Caco-2 (cell line): Measurements from ENCODE around the gene BTBD9. TPM values are rescaled to one million over a fixed set of nuclear protein-coding genes. Genes with fewer than 3 reads are reported as not detected.

Experiments
- BruUV-seq: library from RNA; stranded (reverse); fragments of 400-500 nt; replicated peaks from 2 replicates; lab custom pipeline; 2021; lab: Mats Ljungman, UMichigan
- CTCF ChIA-PET: fragments of 300-600 bp; sonication (Branson Sonifier 250); formaldehyde crosslinking; loops from one replicate; lab custom pipeline; 2022; ENCODE audit warnings: antibody characterized with exemption; lab: Charles Lee
- POLR2A ChIA-PET: fragments of 300-600 bp; sonication (Branson Sonifier 250); formaldehyde crosslinking; loops from one replicate; lab custom pipeline; 2022; ENCODE audit warnings: antibody characterized with exemption; lab: Charles Lee
- DNase-seq, 2 experiments: peaks; one replicate each; pipeline versions ENCODE4 v3.0.0 to v3.0.0-alpha.2; 2020 to 2022
- H3K27me3 ChIP-seq: replicated peaks from 2 replicates; pipeline ENCODE4 v1.6.0; 2011; ENCODE audit warnings: low read length; ENCODE audit not compliant: control insufficient read depth, insufficient read depth
- H3K36me3 ChIP-seq: 2 replicates; pipeline ENCODE4 v1.5.1; 2011; ENCODE audit warnings: low read length; ENCODE audit not compliant: control insufficient read depth, insufficient read depth
- H3K4me1 ChIP-seq: fragments of 250-450 bp; sonication (Bioruptor Pico); 2 replicates; pipeline ENCODE4 v1.5.1; 2020; ENCODE audit warnings: mild to moderate bottlenecking
- H3K4me3 ChIP-seq: 2 replicates; pipeline ENCODE4 v1.5.1; 2011; ENCODE audit warnings: low read depth, mild to moderate bottlenecking, control low read depth, low read length
- H3K9me3 ChIP-seq: fragments of 250-450 bp; sonication (Bioruptor Pico); 2 replicates; pipeline ENCODE4 v1.5.1; 2020; ENCODE audit warnings: mild to moderate bottlenecking, moderate library complexity
- H3K27ac Mint-ChIP-seq: one replicate; pipeline ENCODE4 v1.8.0; 2022; ENCODE audit warnings: mixed read lengths; ENCODE audit not compliant: unreplicated experiment
- H3K27me3 Mint-ChIP-seq: one replicate; pipeline ENCODE4 v1.8.0; 2022; ENCODE audit warnings: mixed read lengths; ENCODE audit not compliant: insufficient read depth, unreplicated experiment
- H3K36me3 Mint-ChIP-seq: one replicate; pipeline ENCODE4 v1.8.0; 2022; ENCODE audit warnings: mild to moderate bottlenecking, mixed read lengths; ENCODE audit not compliant: insufficient read depth, unreplicated experiment
- H3K4me1 Mint-ChIP-seq: one replicate; pipeline ENCODE4 v1.8.0; 2022; ENCODE audit warnings: low read depth, mixed read lengths; ENCODE audit not compliant: unreplicated experiment
- H3K4me3 Mint-ChIP-seq: one replicate; pipeline ENCODE4 v1.8.0; 2022; ENCODE audit warnings: mild to moderate bottlenecking, moderate library complexity, mixed read lengths; ENCODE audit not compliant: unreplicated experiment
- H3K9me3 Mint-ChIP-seq: one replicate; pipeline ENCODE4 v1.8.0; 2022; ENCODE audit warnings: mixed read lengths; ENCODE audit not compliant: unreplicated experiment
- CTCF ChIP-seq, 2 experiments: fragments of 200-600 bp in 1 of 2; IDR thresholded peaks; 1 replicate in 1 of 2; 2 replicates in 1 of 2; pipeline versions ENCODE4 v1.5.1 to v1.8.0; 2011 to 2022; ENCODE audit warnings: antibody characterized with exemption in 1 of 2, control low read depth in 1 of 2, inconsistent platforms in 1 of 2, low read depth in 1 of 2, low read length in 1 of 2, mild to moderate bottlenecking in 1 of 2, moderate library complexity in 1 of 2; ENCODE audit not compliant: insufficient read depth in 1 of 2, severe bottlenecking in 1 of 2, unreplicated experiment in 1 of 2
- intact Hi-C: fragments of 100-400 bp; cut with micrococcal nuclease; formaldehyde crosslinking; loops from one replicate; pipeline ENCODE4 v1.10.0; 2022; ENCODE audit not compliant: unreplicated experiment
- total RNA-seq: library from RNA; stranded (reverse); gene quantifications from 2 replicates; pipeline ENCODE4 v1.2.3, GENCODE V29; 2022

BTBD9 gene
- total RNA-seq, 1 experiment from 2014 or later: 19.6 TPM

- ChIA-PET POLR2A (no interaction called here), CTCF (no interaction called here)
- Histone ChIP-seq H3K9me3 (no peaks in the 10 kb centered on the region), H3K27me3 (no peaks in the 10 kb centered on the region), H3K4me1 (no peaks in the 10 kb centered on the region), H3K4me3 (no peak overlapping the region), H3K36me3 (no peaks in the 10 kb centered on the region)
- no peak overlapping the region for H3K27ac Mint-ChIP-seq
- no peaks in the 10 kb centered on the region for H3K36me3 Mint-ChIP-seq
- BruUV-seq: no TSS peak
- H3K9me3 Mint-ChIP-seq: no peaks in the 10 kb centered on the region
- DNase-seq: no peak
- no peak for TF ChIP-seq CTCF (IDR thresholded peaks at IDR 0.05; ENCODE audit: insufficient read depth in 1 of 2, low read depth in 1 of 2, low read length in 1 of 2, severe bottlenecking in 1 of 2, unreplicated experiment in 1 of 2)
- no peaks in the 10 kb centered on the region for H3K4me1 Mint-ChIP-seq
- no peaks in the 10 kb centered on the region for H3K27me3 Mint-ChIP-seq
- intact Hi-C loops: no loop called here
- no peak overlapping the region for H3K4me3 Mint-ChIP-seq
Observed at GRCh38 chr6:38194282-38194572, 445.5 kb downstream of the BTBD9 start.

- H3K4me3 ChIP-seq: no peak overlapping the region
- no peak for DNase-seq
- H3K9me3 ChIP-seq: no peaks in the 10 kb centered on the region
- no peaks in the 10 kb centered on the region for H3K4me1 ChIP-seq
- H3K36me3 ChIP-seq: no peaks in the 10 kb centered on the region
- H3K27me3 ChIP-seq: no peaks in the 10 kb centered on the region
- no peak for TF ChIP-seq CTCF (IDR thresholded peaks at IDR 0.05; ENCODE audit: insufficient read depth in 1 of 2, low read depth in 1 of 2, low read length in 1 of 2, severe bottlenecking in 1 of 2, unreplicated experiment in 1 of 2)
- Mint-ChIP-seq H3K27me3 (no peaks in the 10 kb centered on the region), H3K4me1 (no peaks in the 10 kb centered on the region), H3K4me3 (no peak overlapping the region), H3K27ac (no peak overlapping the region), H3K36me3 (no peaks in the 10 kb centered on the region), H3K9me3 (no peaks in the 10 kb centered on the region)
- intact Hi-C loops: no loop called here
- POLR2A ChIA-PET: no interaction called here
- no TSS peak for BruUV-seq
- CTCF ChIA-PET: no interaction called here
Observed at GRCh38 chr6:38193481-38194281, 446.0 kb downstream of the BTBD9 start.

GRCh38 chr6:38193051-38193450 lies 446.7 kb downstream of the BTBD9 start:
- Histone ChIP-seq H3K9me3 (no peaks in the 10 kb centered on the region), H3K27me3 (no peaks in the 10 kb centered on the region), H3K4me3 (no peak overlapping the region), H3K36me3 (no peaks in the 10 kb centered on the region), H3K4me1 (no peaks in the 10 kb centered on the region)
- no TSS peak for BruUV-seq
- H3K27me3 Mint-ChIP-seq: no peaks in the 10 kb centered on the region
- no peak overlapping the region for H3K4me3 Mint-ChIP-seq
- no peak overlapping the region for H3K27ac Mint-ChIP-seq
- ChIA-PET CTCF (no interaction called here), POLR2A (no interaction called here)
- no peak for TF ChIP-seq CTCF (IDR thresholded peaks at IDR 0.05; ENCODE audit: insufficient read depth in 1 of 2, low read depth in 1 of 2, low read length in 1 of 2, severe bottlenecking in 1 of 2, unreplicated experiment in 1 of 2)
- no peaks in the 10 kb centered on the region for H3K36me3 Mint-ChIP-seq
- no peaks in the 10 kb centered on the region for H3K9me3 Mint-ChIP-seq
- H3K4me1 Mint-ChIP-seq: no peaks in the 10 kb centered on the region
- intact Hi-C loops: no loop called here
- DNase-seq: no peak
